Left lung (tissue), 10 donors: Measurements from ENCODE around the gene SNX27. TPM values are rescaled to one million over a fixed set of nuclear protein-coding genes. Genes with fewer than 3 reads are reported as not detected.
A peak's percentile ranks its signal among the peaks of the same experiment; 100 is the strongest.

Experiments
- ATAC-seq: fragments of 200-7000 bp; cut with Tn5 transposase; one replicate; pipeline ENCODE4 v1.9.1; 2020; ENCODE audit warnings: moderate library complexity
- DNase-seq, 4 donors: peaks; one replicate each; pipeline ENCODE4 v3.0.0-alpha.2; 2013 to 2020
- H3K27ac ChIP-seq, 2 donors: fragments of 200-600 bp; sonication (generic) in 1 of 2; one replicate each; pipeline versions ENCODE4 v1.5.0 to v1.8.0; 2020 to 2021
- H3K27me3 ChIP-seq, 2 donors: fragments of 200-600 bp; sonication (generic) in 1 of 2; one replicate each; pipeline versions ENCODE4 v1.5.0 to v1.8.0; 2020 to 2021
- H3K36me3 ChIP-seq, 2 donors: fragments of 200-600 bp; sonication (generic) in 1 of 2; one replicate each; pipeline versions ENCODE4 v1.5.0 to v1.8.0; 2020 to 2021
- H3K4me1 ChIP-seq, 2 donors: fragments of 200-600 bp; one replicate each; pipeline ENCODE4 v1.8.0; 2021
- H3K4me3 ChIP-seq, 2 donors: fragments of 200-600 bp; sonication (generic) in 1 of 2; one replicate each; pipeline versions ENCODE4 v1.5.0 to v1.8.0; 2020 to 2021; ENCODE audit warnings: mild to moderate bottlenecking in 1 of 2
- H3K9me3 ChIP-seq, 2 donors: fragments of 200-600 bp; sonication (generic) in 1 of 2; one replicate each; pipeline versions ENCODE4 v1.5.0 to v1.8.0; 2020 to 2021
- CTCF ChIP-seq, 2 donors: fragments of 200-600 bp; sonication (generic) in 1 of 2; IDR thresholded peaks; one replicate each; pipeline versions ENCODE4 v1.5.0 to v1.8.0; 2021; ENCODE audit warnings: antibody characterized with exemption in 2 of 2
- intact Hi-C, 2 donors: fragments of 100-400 bp; cut with DNase I; formaldehyde crosslinking; loops; one replicate each; pipeline versions ENCODE4 v1.11.2 to v1.14.2; 2022
- polyA plus RNA-seq, 6 donors: library from polyadenylated mRNA; unstranded; fragments of 120-200 nt; gene quantifications; one replicate each; pipeline ENCODE4 v1.2.1, GENCODE V29; 2013; ENCODE audit not compliant: insufficient read length in 6 of 6
- total RNA-seq, 2 donors: library from RNA; stranded (reverse); fragmentation: NEBNext Ultra II Directional; extraction: Animal tissue kit (Norgen Biotek cat#: 25700); gene quantifications; one replicate each; pipeline ENCODE4 v1.2.1, GENCODE V29; 2021
- donor health status: DM: no; HTN: yes; CAD: no.
- donor health status: DM: no; HTN: no; CAD: no.

Gene SNX27
- total and polyA plus RNA-seq, 8 donors, result 21.5 to 64.5 (median 23.9) TPM

DNA sequence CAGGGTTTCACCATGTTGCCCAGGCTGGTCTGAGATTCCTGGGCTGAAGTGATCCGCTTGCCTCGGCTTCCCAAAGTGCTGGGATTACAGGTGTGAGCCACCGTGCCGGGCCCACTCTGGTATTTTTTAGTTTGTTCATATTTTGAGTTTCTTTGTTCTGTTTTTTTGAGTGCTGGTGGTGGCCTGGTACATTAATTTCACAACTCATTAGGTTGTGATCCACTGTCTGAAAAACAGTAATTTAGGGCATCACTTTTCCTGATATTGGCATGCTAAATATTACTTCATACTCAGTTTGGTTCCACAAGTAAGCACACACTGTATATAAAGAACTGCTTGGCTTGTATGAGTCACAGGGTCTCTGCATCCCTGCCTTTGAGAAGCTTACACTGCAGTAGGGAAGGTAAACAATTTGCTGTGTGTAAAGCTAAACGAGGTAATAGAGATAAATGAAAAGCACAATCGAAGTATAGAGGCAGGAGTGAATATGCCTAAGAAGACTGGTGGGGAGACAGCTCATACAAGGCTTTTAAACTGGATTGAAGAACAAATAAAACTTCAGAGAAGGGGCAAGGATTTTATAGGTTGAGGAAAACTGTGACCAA is 7.7 kb downstream of the SNX27 start:
- intact Hi-C loops, result no loop called here
- Histone ChIP-seq H3K4me1 (peaks cover 19 to 71% of the 10 kb centered on the region in 2 donors), H3K4me3 (no peak overlapping the region), H3K36me3 (no peaks in the 10 kb centered on the region), H3K9me3 (no peaks in the 10 kb centered on the region), H3K27me3 (no peaks in the 10 kb centered on the region), H3K27ac (peak overlapping the region; percentile 37 to 39)
- TF ChIP-seq CTCF (IDR thresholded peaks at IDR 0.05), result no peak
- ATAC-seq (peak; percentile 81), DNase-seq (no peak)

- DNase-seq (peak in 2 of 4 donors; percentile 34 to 65), ATAC-seq (peak; percentile 79)
- H3K27ac ChIP-seq, result peak overlapping the region; percentile 37 to 39
- no peaks in the 10 kb centered on the region for H3K36me3 ChIP-seq
- peaks cover 19 to 64% of the 10 kb centered on the region in 2 donors for H3K4me1 ChIP-seq
- no peaks in the 10 kb centered on the region for H3K27me3 ChIP-seq
- no peak for TF ChIP-seq CTCF (IDR thresholded peaks at IDR 0.05)
- H3K9me3 ChIP-seq, result no peaks in the 10 kb centered on the region
- no peak overlapping the region for H3K4me3 ChIP-seq
- intact Hi-C loops, result no loop called here
These were observed 8.4 kb downstream of the SNX27 start for GRCh38 chr1:151620286-151620685.

- no peak for TF ChIP-seq CTCF (IDR thresholded peaks at IDR 0.05)
- H3K4me3 ChIP-seq, result no peak overlapping the region
- H3K4me1 ChIP-seq, result peaks cover 19 to 54% of the 10 kb centered on the region in 2 donors
- H3K9me3 ChIP-seq, result no peaks in the 10 kb centered on the region
- H3K27ac ChIP-seq, result peak overlapping the region; percentile 37 to 39
- ATAC-seq (peak; percentile 78), DNase-seq (no peak)
- intact Hi-C loops, result no loop called here
- H3K36me3 ChIP-seq, result no peaks in the 10 kb centered on the region
- no peaks in the 10 kb centered on the region for H3K27me3 ChIP-seq
These were observed 9.5 kb downstream of the SNX27 start for GRCh38 chr1:151621351-151621750.

DNA sequence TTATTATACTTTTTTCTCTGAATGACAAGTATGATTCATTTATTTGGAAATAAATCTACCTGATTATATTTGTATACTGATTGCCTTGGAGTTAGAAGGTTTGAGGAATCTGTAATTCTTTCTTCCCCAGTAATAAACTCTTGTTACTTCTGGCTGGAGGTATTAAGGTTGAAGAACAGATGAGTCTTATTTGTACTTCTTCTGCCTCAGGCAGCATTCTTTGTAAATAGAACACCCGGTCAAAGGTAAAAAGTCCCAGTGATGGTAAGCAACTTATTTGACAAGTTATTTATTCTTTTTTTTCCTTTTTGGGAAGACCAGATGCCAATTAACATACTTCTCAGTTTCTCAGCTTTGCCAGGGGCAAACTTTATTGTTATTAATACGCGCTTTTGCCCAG is 12.9 kb downstream of the SNX27 start:
- no peaks in the 10 kb centered on the region for H3K27me3 ChIP-seq
- no peaks in the 10 kb centered on the region for H3K9me3 ChIP-seq
- no peaks in the 10 kb centered on the region for H3K36me3 ChIP-seq
- no peak for DNase-seq
- no peak for ATAC-seq
- H3K27ac ChIP-seq, result no peak overlapping the region
- TF ChIP-seq CTCF (IDR thresholded peaks at IDR 0.05), result no peak
- intact Hi-C loops, result no loop called here
- peaks cover 11 to 22% of the 10 kb centered on the region in 2 donors for H3K4me1 ChIP-seq
- H3K4me3 ChIP-seq, result no peak overlapping the region

- Histone ChIP-seq H3K27me3 (no peaks in the 10 kb centered on the region), H3K4me1 (peaks cover 0 to 1% of the 10 kb centered on the region in 2 donors), H3K4me3 (no peak overlapping the region), H3K36me3 (no peaks in the 10 kb centered on the region), H3K9me3 (no peaks in the 10 kb centered on the region), H3K27ac (no peak overlapping the region)
- DNase-seq (no peak), ATAC-seq (no peak)
- intact Hi-C loops, result no loop called here
- TF ChIP-seq CTCF (IDR thresholded peaks at IDR 0.05), result no peak
These were observed 15.0 kb downstream of the SNX27 start for GRCh38 chr1:151626740-151627334.
